ENCODE data around the gene ABCF3.

DNA sequence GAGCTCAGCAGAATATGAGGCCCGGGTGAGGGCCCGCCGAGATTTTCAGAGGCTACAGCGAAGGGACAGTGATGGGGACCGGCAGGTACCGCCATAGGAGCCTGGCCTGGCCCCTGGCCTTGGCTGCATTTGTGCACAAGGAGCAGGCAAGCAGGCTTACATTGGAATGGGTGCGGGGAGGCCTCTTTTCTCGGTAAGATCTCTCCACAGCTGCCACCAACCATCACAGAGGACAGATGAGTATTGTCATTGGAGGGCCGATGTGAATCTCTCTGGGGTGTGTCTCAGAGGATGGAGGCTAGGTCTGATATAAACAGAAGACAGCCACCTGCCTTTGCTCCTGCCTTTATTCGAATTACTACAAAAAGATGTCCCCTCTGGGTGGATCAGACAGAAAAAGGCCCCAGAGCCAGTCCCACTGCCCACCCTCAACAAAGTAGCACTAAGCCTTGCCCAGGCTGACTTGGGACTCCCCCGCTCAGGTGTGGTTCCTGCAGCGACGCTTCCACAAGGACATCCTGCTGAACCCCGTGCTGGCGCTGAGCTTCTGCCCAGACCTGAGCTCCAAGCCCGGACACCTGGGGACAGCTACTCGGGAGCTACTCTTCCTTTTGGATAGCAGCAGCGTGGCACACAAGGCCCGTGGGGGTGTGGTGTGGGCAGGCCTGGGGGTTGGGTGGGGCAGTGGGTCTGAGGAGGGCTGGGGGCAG, 48.8 kb downstream of the ABCF3 start:
- no peak for TF ChIP-seq POLR2A (IDR thresholded peaks at IDR 0.05; ENCODE audit: low read depth, low read length)
- TF ChIP-seq POLR2AphosphoS5 (IDR thresholded peaks at IDR 0.05; ENCODE audit: low read depth, low read length), result no peak
- TF ChIP-seq TAF1 (IDR thresholded peaks at IDR 0.05; ENCODE audit: borderline replicate concordance, low read depth, low read length), result no peak
